ENCODE data around the gene SPINK9.

SPINK9 gene

GRCh38 chr5:148342371-148343045 lies 7.1 kb downstream of the SPINK9 start:
- no peak overlapping the region for H3K4me3 Mint-ChIP-seq
- H3K27me3 Mint-ChIP-seq = no peaks in the 10 kb centered on the region
- H3K36me3 Mint-ChIP-seq (ENCODE audit: low read depth) = no peaks in the 10 kb centered on the region
- DNase-seq = no peak
- H3K4me1 Mint-ChIP-seq (ENCODE audit: low read depth) = no peaks in the 10 kb centered on the region
- H3K27ac Mint-ChIP-seq = no peak overlapping the region
- no peaks in the 10 kb centered on the region for H3K9me3 Mint-ChIP-seq

GRCh38 chr5:148343046-148343407 lies 7.7 kb downstream of the SPINK9 start:
- H3K4me3 Mint-ChIP-seq = no peak overlapping the region
- H3K4me1 Mint-ChIP-seq (ENCODE audit: low read depth) = no peaks in the 10 kb centered on the region
- no peaks in the 10 kb centered on the region for H3K27me3 Mint-ChIP-seq
- no peak overlapping the region for H3K27ac Mint-ChIP-seq
- H3K9me3 Mint-ChIP-seq = no peaks in the 10 kb centered on the region
- no peaks in the 10 kb centered on the region for H3K36me3 Mint-ChIP-seq (ENCODE audit: low read depth)
- DNase-seq = no peak

DNA sequence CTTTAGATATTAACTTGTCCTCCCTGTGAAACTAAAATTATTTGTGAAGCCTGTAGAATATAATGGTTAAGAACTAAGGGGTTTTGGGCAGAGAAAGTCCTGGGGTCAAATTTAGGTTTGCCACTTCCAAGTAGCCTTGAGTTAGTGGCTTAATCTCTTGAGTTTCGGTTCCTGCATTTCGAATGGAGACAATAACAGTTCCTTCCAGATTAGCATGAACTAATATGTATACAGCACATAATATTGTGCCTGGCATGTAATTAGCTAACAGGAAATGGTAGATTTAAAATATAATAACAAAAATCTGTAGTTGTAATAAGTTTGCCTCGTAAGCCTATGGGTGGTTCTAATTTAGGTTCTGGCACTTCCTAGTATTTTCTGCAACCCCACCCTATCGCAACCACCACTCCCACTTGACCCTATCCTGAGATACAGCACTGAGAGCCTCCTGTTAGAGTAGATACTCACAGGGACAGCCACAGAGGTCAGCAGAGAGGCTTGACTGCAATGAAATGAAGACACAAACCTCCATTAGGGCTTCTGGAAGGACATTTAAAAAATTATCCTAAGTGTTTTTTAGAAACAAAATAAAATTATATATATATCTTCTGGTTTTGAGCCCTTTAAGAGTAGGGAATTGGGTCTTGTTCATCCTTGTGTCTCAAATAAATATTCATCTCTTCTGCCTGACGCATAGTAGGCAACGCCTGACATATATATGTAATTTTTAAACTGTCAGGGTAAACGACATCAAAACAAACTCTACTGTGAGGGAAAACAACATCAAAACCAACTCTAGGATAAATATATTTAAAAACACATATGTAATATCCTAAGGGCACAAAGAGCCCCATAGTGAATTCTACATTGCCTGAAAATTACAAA lies 8.5 kb downstream of the SPINK9 start:
- H3K27me3 Mint-ChIP-seq = no peaks in the 10 kb centered on the region
- no peaks in the 10 kb centered on the region for H3K36me3 Mint-ChIP-seq (ENCODE audit: low read depth)
- H3K27ac Mint-ChIP-seq = no peak overlapping the region
- no peaks in the 10 kb centered on the region for H3K4me1 Mint-ChIP-seq (ENCODE audit: low read depth)
- no peak overlapping the region for H3K4me3 Mint-ChIP-seq
- H3K9me3 Mint-ChIP-seq = no peaks in the 10 kb centered on the region
- DNase-seq = no peak

DNA sequence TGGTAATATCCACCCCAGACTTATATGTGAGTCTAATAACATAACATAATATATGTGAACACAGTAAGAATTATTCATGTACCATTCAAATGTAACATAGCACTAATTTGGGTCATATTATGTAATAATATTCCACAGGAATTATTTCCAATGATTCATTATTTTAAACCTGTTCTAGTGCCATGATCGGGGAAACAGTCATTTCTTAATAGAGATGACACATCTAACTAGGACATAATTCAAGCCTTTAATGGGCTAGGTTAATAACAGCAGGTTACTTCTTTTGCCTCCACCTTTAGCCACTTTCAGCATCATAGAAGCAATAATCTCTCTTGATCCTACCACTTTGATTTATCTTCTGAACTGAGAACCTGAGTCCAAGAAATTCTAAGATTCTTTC lies 12.3 kb downstream of the SPINK9 start:
- Mint-ChIP-seq H3K9me3 (no peaks in the 10 kb centered on the region), H3K36me3 (ENCODE audit: low read depth) (no peaks in the 10 kb centered on the region), H3K27me3 (no peaks in the 10 kb centered on the region), H3K27ac (no peak overlapping the region), H3K4me3 (no peak overlapping the region), H3K4me1 (ENCODE audit: low read depth) (no peaks in the 10 kb centered on the region)
- DNase-seq = no peak

DNA sequence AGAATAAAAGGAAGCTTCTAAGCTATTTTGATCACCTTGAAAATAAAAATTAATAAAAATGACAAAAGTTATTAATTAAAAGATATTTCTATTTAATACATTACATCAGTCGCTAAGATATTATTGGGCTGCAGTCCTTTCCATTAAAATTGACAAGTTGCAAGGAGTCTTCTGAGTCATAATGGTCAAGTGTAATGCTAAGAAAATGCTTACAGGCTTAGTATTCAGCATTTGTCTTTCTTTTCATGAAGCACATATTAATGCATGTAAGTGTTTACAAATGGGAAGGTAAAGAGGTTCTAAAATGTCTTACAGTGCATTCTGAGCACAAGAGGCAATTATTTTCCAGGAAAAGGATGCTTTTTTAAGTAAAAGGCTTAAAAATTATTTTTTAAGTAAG lies 17.3 kb downstream of the SPINK9 start:
- Mint-ChIP-seq H3K4me3 (no peak overlapping the region), H3K27me3 (no peaks in the 10 kb centered on the region), H3K4me1 (ENCODE audit: low read depth) (no peaks in the 10 kb centered on the region), H3K27ac (no peak overlapping the region), H3K36me3 (ENCODE audit: low read depth) (no peaks in the 10 kb centered on the region), H3K9me3 (no peaks in the 10 kb centered on the region)
- DNase-seq = no peak

DNA sequence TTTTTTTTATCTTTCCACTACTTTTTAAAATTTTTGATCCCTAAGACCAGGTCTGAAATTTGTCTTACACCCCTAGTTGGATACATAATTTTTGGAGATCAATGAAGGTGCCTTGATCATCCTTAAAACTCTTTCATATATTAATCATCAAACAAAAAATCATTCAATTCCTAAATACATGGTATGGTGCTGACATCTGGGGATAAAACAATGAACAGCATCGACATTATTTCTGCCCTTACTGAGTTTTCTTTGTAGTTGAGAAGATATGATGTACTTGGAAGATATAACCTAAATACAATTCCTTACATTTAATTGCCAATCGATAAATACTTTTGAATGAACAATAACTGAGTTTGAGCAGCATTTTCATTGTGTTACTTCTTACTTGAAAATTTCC lies 18.3 kb downstream of the SPINK9 start:
- H3K27me3 Mint-ChIP-seq = no peaks in the 10 kb centered on the region
- no peaks in the 10 kb centered on the region for H3K4me1 Mint-ChIP-seq (ENCODE audit: low read depth)
- no peak overlapping the region for H3K27ac Mint-ChIP-seq
- H3K9me3 Mint-ChIP-seq = no peaks in the 10 kb centered on the region
- no peaks in the 10 kb centered on the region for H3K36me3 Mint-ChIP-seq (ENCODE audit: low read depth)
- DNase-seq = no peak
- no peak overlapping the region for H3K4me3 Mint-ChIP-seq

GRCh38 chr5:148364343-148364742 lies 29.0 kb downstream of the SPINK9 start:
- H3K27me3 Mint-ChIP-seq = no peaks in the 10 kb centered on the region
- no peak overlapping the region for H3K4me3 Mint-ChIP-seq
- DNase-seq = no peak
- no peaks in the 10 kb centered on the region for H3K36me3 Mint-ChIP-seq (ENCODE audit: low read depth)
- H3K4me1 Mint-ChIP-seq (ENCODE audit: low read depth) = no peaks in the 10 kb centered on the region
- no peak overlapping the region for H3K27ac Mint-ChIP-seq
- peaks cover 10% of the 10 kb centered on the region for H3K9me3 Mint-ChIP-seq

- H3K27me3 Mint-ChIP-seq = no peaks in the 10 kb centered on the region
- H3K4me1 Mint-ChIP-seq (ENCODE audit: low read depth) = no peaks in the 10 kb centered on the region
- no peak for DNase-seq
- H3K4me3 Mint-ChIP-seq = no peak overlapping the region
- no peaks in the 10 kb centered on the region for H3K36me3 Mint-ChIP-seq (ENCODE audit: low read depth)
- H3K9me3 Mint-ChIP-seq = peaks cover 15% of the 10 kb centered on the region
- no peak overlapping the region for H3K27ac Mint-ChIP-seq
Measured at GRCh38 chr5:148368299-148368698, 32.9 kb downstream of the SPINK9 start.

DNA sequence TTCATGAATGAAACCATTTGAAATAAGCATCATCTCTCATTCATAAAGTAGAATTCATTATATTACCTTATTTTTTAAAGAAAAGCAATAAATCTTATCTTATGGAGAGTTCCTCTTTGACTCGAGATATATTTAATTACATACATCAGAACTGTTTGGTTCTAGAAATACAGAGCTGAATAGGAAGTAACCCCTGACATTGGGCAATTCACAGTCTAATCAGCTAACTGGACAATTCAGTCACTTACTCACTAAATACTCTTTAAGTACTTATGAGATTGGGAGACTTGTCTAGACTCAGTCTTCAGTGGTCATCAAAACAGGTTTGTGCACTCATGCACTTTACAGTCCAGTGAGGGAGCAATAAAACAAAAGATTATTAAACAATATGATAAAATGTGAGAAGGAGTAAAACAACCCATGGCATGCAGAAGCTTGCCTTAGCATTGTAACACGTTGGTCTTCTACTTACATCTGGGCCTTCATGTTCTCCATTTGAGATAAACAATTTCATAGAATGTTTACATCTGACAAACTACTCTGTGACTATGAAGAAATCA lies 36.9 kb downstream of the SPINK9 start:
- Mint-ChIP-seq H3K27me3 (no peaks in the 10 kb centered on the region), H3K27ac (no peak overlapping the region), H3K4me3 (no peak overlapping the region), H3K4me1 (ENCODE audit: low read depth) (no peaks in the 10 kb centered on the region), H3K9me3 (peaks cover 15% of the 10 kb centered on the region), H3K36me3 (ENCODE audit: low read depth) (peaks cover 3% of the 10 kb centered on the region)
- DNase-seq = no peak

DNA sequence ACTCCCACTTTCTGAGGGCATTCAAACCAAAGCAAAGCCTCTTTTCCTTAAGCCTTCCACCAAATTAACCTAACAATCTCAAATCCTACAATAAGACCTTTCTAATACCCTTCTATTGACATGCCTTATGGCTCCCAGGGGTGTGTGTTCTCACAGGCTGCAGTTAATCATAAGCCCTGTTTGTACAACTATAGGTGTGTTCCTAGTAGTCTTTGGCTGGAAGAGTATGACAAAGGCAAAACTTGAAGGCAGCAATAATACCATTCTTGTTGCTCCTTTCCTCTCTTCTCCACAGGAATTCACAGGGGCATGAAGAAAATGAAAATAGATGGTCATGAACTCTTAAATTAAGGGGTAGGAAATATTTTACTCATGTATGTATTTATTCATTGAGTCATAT lies 37.5 kb downstream of the SPINK9 start:
- Mint-ChIP-seq H3K27ac (no peak overlapping the region), H3K27me3 (no peaks in the 10 kb centered on the region), H3K4me3 (no peak overlapping the region), H3K4me1 (ENCODE audit: low read depth) (no peaks in the 10 kb centered on the region), H3K36me3 (ENCODE audit: low read depth) (peaks cover 6% of the 10 kb centered on the region), H3K9me3 (peaks cover 14% of the 10 kb centered on the region)
- no peak for DNase-seq

- Mint-ChIP-seq H3K4me3 (no peak overlapping the region), H3K9me3 (peaks cover 12% of the 10 kb centered on the region)
- no peak for DNase-seq
Measured at GRCh38 chr5:148374690-148375360, 39.5 kb downstream of the SPINK9 start.

DNA sequence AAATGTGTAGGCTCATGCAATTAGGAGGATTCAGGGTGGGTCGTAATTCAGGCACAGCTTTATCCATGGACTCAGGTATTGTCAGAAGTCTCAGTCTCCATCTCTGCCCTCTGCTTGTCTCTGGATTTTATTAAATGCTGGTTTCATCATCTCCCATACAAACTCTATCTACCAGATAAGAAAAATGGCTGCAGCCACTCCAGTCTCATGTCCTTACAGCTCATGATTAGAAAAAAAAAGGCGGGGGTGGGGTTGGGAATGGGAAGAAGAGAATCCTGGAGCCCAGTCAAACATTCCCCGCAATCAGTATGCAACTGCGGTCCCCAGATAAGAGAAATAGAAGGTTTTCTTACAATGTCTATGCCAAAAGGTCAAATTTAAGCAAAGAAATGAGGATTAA lies 40.8 kb downstream of the SPINK9 start:
- no peak for DNase-seq
- Mint-ChIP-seq H3K36me3 (ENCODE audit: low read depth) (peaks cover 23% of the 10 kb centered on the region), H3K4me1 (ENCODE audit: low read depth) (peaks cover 10% of the 10 kb centered on the region), H3K27me3 (no peaks in the 10 kb centered on the region), H3K4me3 (no peak overlapping the region), H3K27ac (no peak overlapping the region), H3K9me3 (peaks cover 11% of the 10 kb centered on the region)

More at GRCh38 chr5:148374690-148375360, 39.5 kb downstream of the SPINK9 start:
- no peaks in the 10 kb centered on the region for H3K27me3 Mint-ChIP-seq
- no peak overlapping the region for H3K27ac Mint-ChIP-seq
- peaks cover 23% of the 10 kb centered on the region for H3K36me3 Mint-ChIP-seq (ENCODE audit: low read depth)
- peaks cover 6% of the 10 kb centered on the region for H3K4me1 Mint-ChIP-seq (ENCODE audit: low read depth)

GRCh38 chr5:148378670-148379069 lies 43.3 kb downstream of the SPINK9 start:
- no peak for DNase-seq
- Mint-ChIP-seq H3K36me3 (ENCODE audit: low read depth) (peaks cover 26% of the 10 kb centered on the region), H3K4me1 (ENCODE audit: low read depth) (peaks cover 24% of the 10 kb centered on the region), H3K27me3 (no peaks in the 10 kb centered on the region), H3K9me3 (peaks cover 11% of the 10 kb centered on the region), H3K4me3 (no peak overlapping the region), H3K27ac (no peak overlapping the region)

- no peak for DNase-seq
Measured at GRCh38 chr5:148379340-148379739, 44.0 kb downstream of the SPINK9 start.

More at GRCh38 chr5:148379340-148379739, 44.0 kb downstream of the SPINK9 start:
- H3K9me3 Mint-ChIP-seq = peaks cover 11% of the 10 kb centered on the region
- H3K4me3 Mint-ChIP-seq = no peak overlapping the region
- H3K27me3 Mint-ChIP-seq = no peaks in the 10 kb centered on the region
- no peak overlapping the region for H3K27ac Mint-ChIP-seq
- H3K4me1 Mint-ChIP-seq (ENCODE audit: low read depth) = peaks cover 28% of the 10 kb centered on the region
- H3K36me3 Mint-ChIP-seq (ENCODE audit: low read depth) = peaks cover 33% of the 10 kb centered on the region
